ENCODE measurements around the gene CHST15.

DNA sequence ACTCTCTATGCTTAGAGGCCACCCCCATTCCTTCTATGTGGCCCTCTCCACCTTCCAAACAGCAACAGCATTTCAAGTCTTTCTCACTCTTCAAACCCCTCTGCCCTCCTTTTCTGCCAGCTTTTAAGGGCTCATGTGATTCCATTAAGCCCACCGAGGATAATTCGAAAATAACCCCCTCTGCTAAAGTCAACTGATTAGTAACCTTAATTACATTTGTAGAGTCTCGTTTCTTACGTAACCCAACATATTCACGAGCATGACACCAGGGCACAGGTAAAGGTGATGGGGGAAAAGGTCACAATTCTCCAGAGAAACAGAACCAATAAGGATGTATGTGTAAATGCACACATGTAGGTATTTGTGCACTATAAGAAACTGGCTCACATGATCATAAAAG lies 6.7 kb upstream of the CHST15 start:
- TF ChIP-seq POLR2A (IDR thresholded peaks at IDR 0.05), result no peak
- TF ChIP-seq, protein P1, sequence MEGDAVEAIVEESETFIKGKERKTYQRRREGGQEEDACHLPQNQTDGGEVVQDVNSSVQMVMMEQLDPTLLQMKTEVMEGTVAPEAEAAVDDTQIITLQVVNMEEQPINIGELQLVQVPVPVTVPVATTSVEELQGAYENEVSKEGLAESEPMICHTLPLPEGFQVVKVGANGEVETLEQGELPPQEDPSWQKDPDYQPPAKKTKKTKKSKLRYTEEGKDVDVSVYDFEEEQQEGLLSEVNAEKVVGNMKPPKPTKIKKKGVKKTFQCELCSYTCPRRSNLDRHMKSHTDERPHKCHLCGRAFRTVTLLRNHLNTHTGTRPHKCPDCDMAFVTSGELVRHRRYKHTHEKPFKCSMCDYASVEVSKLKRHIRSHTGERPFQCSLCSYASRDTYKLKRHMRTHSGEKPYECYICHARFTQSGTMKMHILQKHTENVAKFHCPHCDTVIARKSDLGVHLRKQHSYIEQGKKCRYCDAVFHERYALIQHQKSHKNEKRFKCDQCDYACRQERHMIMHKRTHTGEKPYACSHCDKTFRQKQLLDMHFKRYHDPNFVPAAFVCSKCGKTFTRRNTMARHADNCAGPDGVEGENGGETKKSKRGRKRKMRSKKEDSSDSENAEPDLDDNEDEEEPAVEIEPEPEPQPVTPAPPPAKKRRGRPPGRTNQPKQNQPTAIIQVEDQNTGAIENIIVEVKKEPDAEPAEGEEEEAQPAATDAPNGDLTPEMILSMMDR (IDR thresholded peaks at IDR 0.05), result no peak
- TF ChIP-seq EP300 (IDR thresholded peaks at IDR 0.05), result no peak

All from sigmoid colon (tissue), 4 donors.